WERI-Rb-1 (cell line): ENCODE results near the gene SIAH1.
"Not testable (repeated sequence)": the region's sequence is repeated elsewhere in the genome, so short reads cannot be mapped to it uniquely, and the experiment has no call there.

Experiments used
- DNase-seq: peaks from one replicate; pipeline ENCODE4 v3.0.0-alpha.2; 2020
- H3K27ac ChIP-seq: fragments of 250-450 bp; sonication (Bioruptor Pico); 2 replicates; pipeline ENCODE4 v1.5.1; 2020; ENCODE audit warnings: mild to moderate bottlenecking, moderate library complexity
- H3K27me3 ChIP-seq: fragments of 250-450 bp; sonication (Bioruptor Pico); 2 replicates; pipeline ENCODE4 v1.5.1; 2021; ENCODE audit warnings: mild to moderate bottlenecking, low read depth, moderate library complexity; ENCODE audit not compliant: insufficient read depth, severe bottlenecking
- H3K36me3 ChIP-seq: fragments of 250-450 bp; sonication (Bioruptor Pico); 2 replicates; pipeline ENCODE4 v1.5.1; 2020; ENCODE audit warnings: mild to moderate bottlenecking, moderate library complexity
- H3K4me3 ChIP-seq: 2 replicates; pipeline ENCODE4 v1.5.1; 2011; ENCODE audit warnings: low read depth, mild to moderate bottlenecking, control low read depth, low read length
- H3K9me3 ChIP-seq: fragments of 250-450 bp; sonication (Bioruptor Pico); 2 replicates; pipeline ENCODE4 v1.5.1; 2021; ENCODE audit warnings: mild to moderate bottlenecking, moderate library complexity; ENCODE audit not compliant: severe bottlenecking
- TF ChIP-seq, protein P1 (sequence below): IDR thresholded peaks from 2 replicates; pipeline ENCODE4 v1.5.1; 2011; ENCODE audit warnings: low read depth, mild to moderate bottlenecking, control low read depth, inconsistent platforms, low read length

Gene SIAH1

DNA sequence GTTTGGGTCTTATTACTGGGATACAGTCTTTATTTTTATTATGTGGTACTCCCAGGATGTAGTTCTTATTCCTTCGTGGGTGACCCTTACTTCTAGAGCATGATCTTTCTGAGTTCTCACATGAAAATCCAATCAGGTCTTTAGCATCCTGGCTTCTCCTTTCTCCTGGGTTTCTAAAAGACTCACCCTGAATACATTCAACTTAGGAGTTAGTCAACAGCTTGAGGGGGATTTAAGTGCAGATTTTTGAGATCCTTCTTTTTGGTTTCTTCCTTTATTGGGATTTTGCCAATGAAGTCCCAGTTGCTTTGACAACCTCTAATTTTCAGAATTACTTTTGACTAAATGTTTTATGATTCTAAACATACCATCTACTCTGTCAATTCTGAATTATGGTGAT, 68.2 kb downstream of the SIAH1 start:
- TF ChIP-seq, protein P1, sequence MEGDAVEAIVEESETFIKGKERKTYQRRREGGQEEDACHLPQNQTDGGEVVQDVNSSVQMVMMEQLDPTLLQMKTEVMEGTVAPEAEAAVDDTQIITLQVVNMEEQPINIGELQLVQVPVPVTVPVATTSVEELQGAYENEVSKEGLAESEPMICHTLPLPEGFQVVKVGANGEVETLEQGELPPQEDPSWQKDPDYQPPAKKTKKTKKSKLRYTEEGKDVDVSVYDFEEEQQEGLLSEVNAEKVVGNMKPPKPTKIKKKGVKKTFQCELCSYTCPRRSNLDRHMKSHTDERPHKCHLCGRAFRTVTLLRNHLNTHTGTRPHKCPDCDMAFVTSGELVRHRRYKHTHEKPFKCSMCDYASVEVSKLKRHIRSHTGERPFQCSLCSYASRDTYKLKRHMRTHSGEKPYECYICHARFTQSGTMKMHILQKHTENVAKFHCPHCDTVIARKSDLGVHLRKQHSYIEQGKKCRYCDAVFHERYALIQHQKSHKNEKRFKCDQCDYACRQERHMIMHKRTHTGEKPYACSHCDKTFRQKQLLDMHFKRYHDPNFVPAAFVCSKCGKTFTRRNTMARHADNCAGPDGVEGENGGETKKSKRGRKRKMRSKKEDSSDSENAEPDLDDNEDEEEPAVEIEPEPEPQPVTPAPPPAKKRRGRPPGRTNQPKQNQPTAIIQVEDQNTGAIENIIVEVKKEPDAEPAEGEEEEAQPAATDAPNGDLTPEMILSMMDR: no peak
- H3K4me3 ChIP-seq: no peak overlapping the region
- H3K9me3 ChIP-seq: no peaks in the 10 kb centered on the region
- H3K27me3 ChIP-seq: no peaks in the 10 kb centered on the region
- H3K27ac ChIP-seq: no peak overlapping the region
- no peak for DNase-seq
- no peaks in the 10 kb centered on the region; the same call in none of the 2 replicates for H3K36me3 ChIP-seq

DNA sequence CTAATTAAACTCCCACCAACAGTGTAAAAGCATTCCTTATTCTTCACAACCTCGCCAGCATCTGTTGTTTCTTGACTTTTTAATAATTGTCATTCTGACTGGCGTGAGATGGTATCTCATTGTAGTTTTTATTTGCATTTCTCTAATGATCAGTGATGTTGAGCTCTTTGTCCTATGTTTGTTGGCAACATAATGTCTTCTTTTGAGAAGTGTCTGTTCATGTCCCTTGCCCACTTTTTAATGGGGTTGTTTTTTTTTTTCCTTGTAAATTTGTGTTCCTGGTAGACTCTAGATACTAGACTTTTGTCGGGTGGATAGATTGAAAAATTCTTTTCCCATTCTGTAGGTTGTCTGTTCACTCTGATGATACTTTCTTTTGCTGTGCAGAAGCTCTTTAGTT, 71.3 kb downstream of the SIAH1 start:
- not testable (repeated sequence) for H3K27me3 ChIP-seq, H3K27ac ChIP-seq, DNase-seq, H3K9me3 ChIP-seq, H3K4me3 ChIP-seq
- peaks cover 14% of the 10 kb centered on the region; the same call in 1 of the 2 replicates for H3K36me3 ChIP-seq

DNA sequence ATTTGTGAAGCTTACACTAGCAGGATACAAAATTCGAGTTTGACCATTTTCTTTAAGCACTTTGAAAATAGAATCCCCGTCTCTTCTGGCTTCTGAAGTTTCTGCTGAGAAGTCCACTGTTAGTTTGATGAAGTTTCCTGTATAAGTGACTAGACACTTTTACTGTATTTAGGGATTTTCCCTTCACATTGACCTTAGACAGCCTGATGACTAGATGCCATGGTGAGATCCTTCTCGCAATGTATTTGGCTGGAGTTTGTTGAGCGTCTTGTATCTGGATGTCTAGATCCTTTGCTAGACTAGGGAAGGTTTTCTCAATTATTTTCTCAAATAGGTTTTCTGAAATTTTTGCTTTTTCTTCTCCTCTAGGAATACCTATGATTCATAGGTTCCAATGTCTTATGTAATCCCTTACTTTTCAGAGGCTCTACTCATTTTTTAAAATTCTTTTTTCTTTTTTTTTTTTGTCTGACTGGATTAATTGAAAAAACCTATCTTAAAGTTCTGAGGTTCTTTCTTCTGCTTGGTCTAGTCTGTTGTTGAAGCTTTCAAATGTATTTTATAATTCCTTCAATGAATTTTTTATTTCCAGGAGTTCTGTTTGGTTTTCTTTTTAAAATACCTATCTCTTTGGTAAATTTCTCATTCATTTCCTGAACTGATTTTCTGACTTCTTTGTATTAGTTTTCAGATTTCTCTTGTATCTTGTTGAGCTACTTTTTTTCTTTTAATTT, 74.1 kb downstream of the SIAH1 start:
- no peak overlapping the region for H3K4me3 ChIP-seq
- peaks cover 26% of the 10 kb centered on the region for H3K36me3 ChIP-seq
- no peak for DNase-seq
- H3K27ac ChIP-seq: no peak overlapping the region
- H3K27me3 ChIP-seq: no peaks in the 10 kb centered on the region
- H3K9me3 ChIP-seq: peaks cover 3% of the 10 kb centered on the region
- TF ChIP-seq, protein P1: no peak
